GM19351 (cell line): ENCODE measurements around the gene IRF6.

Source experiments
- ATAC-seq: cut with Tn5 transposase; IDR thresholded peaks from one replicate; pipeline ENCODE4 v1.9.1; 2021; ENCODE audit warnings: mild to moderate bottlenecking, moderate library complexity; ENCODE audit not compliant: unreplicated experiment

Gene IRF6

DNA sequence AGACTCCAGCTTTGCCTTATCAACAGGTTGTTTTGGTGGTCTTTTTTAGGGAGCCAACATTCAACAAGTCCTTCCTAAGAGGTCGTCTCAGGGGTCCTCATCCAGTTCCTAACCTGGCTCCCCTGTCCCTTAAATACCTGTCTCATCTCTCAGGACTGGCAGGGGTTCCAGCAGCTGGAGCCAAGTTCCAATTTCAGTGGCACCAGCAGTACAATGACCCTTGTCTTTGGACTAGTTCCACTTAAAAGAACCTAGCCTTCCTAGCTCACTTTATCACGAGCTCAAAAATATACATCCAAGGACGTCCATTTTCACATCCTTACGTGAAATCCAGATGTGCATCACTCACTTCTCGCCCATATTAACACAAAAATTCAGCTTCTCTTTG lies 68.8 kb downstream of the IRF6 start:
- no peak for ATAC-seq

DNA sequence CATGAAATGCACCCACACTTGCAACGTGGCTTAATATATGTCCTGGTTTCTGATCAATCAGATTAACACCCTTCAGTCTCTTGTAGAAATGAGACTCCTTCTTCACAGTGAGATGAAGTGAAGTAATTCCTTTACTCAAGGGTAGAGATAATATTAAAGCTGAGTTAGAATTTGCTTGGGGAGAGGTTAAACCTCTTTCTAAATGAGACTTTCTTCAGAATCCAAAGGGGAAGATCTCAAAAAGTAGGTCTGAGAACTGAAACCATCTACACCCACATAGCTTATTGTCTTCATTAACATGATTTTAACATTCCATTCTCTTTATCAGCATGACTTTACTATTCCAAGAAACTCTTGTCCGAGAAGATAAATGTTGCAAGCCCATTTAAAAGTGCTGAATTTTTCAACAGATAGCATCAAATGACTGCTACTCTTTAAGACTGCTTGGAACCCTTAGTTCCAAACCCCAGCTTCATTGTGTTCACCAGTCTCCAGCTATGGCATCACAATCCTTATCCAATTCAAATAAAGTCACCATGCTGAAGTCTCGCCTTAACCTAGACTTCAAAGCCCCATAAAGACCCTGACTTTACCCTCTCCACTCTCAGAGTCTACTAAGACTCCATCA lies 69.3 kb downstream of the IRF6 start:
- ATAC-seq = no peak
